ENCODE data around the gene ILK.

The ILK gene

GRCh38 chr11:6574816-6575715, 28.5 kb upstream of the ILK start:
- DNase-seq = no peak

GRCh38 chr11:6576471-6577373, 26.9 kb upstream of the ILK start:
- DNase-seq = no peak

DNA sequence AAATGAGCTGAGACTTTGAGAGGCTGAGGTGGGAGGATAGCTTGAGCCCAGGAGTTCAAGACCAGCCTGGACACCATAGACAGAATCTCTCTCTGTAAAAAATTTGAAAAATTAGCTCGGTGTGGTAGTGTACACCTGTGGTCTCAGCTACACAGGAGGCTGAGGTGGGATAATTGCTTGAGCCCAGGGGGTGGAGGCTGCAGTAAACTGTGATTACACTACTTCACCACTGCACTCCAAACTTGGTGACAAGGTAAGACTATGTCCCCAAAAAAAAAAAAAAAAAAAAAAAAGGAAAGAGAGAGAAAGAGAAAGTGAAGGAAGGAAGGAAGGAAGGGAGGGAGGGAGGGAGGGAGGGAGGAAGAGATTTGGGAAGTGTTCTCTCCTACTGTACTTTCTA, 25.4 kb upstream of the ILK start:
- no peak for DNase-seq

- no peak for DNase-seq
Observed at GRCh38 chr11:6579681-6580080, 23.9 kb upstream of the ILK start.

GRCh38 chr11:6583584-6583983, 20.0 kb upstream of the ILK start:
- DNase-seq = no peak

- DNase-seq = no peak
Observed at GRCh38 chr11:6584528-6584927, 19.0 kb upstream of the ILK start.

- DNase-seq = no peak
Observed at GRCh38 chr11:6586434-6587359, 16.9 kb upstream of the ILK start.

DNA sequence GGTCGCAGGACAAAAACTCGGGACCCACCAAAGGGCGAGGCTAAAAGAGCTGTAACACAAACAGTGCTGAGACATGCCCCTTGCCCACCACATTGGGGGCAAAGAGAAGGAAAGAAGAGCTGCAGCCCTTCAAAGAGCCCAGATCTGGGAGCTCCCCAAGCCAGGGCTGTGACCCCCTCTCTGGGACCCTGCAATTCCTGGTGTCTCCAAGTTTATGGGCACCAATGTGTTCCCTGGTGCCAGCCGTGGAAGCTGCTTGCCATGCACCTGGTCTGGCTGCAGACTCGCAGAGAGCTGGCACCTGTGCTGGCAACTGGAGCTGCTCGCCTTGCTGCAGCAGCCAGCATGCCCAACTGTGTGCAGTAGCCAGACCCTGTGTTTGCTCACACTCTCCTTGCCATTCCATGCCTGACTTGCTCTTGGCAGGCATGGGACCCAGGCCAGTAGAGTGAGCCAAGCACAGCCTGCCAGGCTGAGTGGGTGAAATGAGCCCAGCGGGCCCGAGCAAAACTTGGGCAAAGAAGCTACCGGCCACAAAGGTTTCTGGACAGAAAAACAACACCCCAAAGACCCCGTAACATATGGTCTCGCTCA, 16.1 kb upstream of the ILK start:
- no peak for DNase-seq

DNA sequence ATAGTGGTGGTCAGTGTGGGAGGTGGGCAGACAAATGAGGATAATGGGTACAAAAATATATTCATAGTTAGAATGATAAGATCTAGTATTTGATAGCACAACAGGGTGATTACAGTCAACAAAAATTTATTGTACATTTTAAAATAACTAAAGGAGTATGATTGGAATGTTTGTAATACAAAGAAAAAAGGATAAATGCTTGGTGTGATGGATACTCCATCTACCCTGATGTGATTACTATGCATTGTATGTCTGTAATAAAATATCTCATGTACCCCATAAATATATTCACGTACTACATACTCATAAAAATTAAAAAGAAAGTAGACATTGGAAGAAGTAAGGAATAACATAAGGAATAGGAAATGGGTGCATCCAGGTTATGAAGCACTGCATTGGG, 15.6 kb upstream of the ILK start:
- DNase-seq = no peak

DNA sequence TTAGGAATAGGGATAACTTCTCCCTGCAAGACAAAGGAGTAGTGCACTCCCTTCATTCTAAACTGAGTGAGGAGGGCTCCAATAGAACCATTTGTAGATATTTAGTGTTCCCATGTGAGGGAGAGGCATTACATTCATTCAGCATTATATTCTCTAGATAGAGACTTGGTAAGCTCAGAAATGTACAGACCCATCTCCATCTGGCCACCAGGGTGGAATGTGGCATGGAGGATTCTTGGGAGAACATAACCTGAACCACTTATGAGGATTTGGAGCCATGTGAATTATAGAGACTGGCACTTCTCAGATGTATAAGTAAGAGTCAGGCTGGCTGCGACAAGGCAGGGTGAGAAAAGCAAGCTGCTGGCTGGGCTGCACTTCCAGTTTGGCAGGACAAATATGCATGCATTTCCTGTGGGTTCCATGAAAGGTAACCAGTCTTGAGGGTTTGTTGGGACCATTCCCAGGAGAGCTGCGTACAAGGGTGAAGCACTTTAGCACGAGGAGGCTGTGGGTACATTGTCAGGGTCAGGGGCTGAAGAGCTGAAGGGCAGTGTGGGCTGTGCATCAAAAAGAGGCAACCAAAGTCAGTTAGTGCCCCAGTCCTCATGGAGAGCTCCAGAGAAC, 9.3 kb upstream of the ILK start:
- no peak for DNase-seq

DNA sequence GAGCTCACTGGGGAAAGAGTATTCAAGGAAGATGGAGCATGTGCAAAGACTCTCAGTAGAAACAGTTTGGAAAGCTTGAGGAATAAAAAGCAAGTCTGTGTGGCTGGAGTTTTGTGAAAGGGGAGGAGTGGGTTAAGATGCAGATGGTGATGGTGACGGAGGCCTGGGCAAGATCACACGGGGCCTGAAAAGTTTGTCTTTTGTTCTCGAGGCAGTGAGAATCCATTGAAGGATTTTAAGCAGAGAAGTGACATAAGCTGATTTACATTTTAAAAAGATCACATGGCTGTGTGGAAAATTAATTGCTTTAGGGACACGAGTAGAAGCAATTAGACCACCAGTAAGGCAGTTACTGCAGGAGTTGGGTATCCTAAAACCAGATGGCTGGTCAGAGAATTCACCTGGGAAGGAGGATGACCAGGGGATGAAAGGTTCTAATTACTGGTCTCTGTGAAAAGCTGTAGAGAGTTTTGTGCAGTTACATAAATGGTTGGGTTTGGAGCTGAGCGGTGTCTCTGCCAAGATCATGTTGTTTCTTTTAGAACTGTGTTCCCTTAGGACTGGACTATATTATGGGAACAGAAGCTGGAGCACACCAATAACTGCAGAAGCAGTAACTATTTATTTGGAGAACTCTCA, 7.2 kb upstream of the ILK start:
- no peak for DNase-seq

- no peak for DNase-seq
Observed at GRCh38 chr11:6598555-6598954, 5.0 kb upstream of the ILK start.

DNA sequence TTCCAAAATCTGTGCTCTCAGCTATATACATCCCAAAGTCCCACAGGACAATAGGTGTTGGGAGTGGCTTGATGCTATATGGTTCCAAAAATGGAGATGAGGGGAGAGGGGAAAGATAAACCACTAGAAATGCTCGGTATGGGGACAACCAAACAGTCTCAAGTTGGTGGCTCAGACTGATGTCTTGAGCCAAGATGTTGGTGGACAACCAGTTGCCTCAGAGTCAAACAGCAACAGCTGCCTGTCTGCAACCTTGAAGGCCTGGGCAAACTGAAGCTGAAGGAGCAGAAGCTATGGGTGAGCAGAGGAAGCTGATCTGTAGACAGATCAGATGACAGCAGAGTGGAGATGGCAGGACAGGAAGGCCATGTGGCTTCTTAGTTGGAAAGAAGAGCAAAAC, 4.1 kb upstream of the ILK start:
- no peak for DNase-seq

DNA sequence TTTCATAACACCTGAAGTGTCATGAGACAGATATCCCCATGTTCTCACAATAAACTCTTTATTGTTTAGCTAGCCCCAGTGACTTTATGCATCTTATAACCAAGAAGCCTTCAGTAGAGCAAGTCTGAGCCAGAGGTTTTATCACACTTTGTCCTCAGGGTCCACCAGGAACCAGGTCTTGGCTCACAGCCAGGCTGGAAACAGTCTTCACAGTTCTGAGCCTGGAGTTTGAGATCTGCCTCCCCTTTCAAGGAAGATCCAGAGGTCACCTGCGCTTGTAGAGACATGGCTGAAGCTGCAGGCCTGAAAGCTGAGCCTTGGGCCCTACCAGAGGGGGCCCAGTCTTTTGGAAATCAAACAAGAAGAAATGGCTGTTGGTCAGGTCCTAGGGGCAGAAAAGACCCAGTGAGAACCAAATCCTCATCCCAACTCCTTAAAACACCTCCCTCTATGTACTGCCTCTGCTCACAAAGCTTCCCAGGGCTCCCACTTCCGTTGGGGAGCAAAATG, 3.6 kb upstream of the ILK start:
- DNase-seq = no peak

GRCh38 chr11:6601041-6601461, 2.5 kb upstream of the ILK start:
- no peak for DNase-seq

DNA sequence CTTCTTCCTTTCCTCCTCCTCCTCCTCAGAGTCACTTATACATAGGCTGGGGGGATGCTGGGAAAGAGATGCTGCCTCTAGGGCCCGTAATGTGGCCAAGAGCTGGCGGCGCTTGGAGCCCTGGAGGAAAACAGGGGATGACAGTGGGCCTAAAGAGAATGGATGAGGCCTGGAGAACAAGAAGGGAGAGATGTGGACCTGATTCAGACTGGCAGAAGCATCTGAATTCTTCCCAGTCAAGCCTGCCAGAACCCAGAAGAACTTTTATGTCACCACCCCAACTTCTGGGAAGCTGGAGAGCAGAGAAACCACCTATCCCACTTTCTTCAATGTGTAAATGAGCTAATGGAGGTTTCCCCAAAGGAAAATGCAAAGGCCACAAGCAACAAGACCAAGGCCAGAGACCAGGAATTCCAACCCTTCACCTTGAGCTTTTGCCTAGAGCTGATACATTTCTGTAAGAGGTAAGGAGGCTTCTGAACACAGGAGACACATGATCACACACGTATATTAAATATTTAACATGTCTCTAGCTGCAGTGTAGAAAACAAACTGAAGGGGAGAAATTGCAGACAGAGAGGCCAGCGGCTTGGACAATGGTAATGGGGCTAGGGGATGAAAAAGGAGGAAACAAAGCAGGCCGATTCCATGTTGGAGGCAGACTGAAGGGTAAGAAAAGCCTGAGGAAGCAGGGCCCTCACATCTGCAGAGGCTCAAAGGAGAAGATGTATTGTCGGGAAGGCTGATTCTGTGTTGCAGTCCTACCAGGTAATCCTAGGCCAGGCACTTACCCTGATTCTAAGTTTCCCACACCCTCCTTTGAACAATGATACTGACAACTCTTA, 1.3 kb upstream of the ILK start:
- DNase-seq = no peak

- peak; percentile 62 for DNase-seq
Observed at GRCh38 chr11:6604081-6604626, 580 bp downstream of the ILK start.

GRCh38 chr11:6604790-6605189, 1.2 kb downstream of the ILK start:
- no peak for DNase-seq

DNA sequence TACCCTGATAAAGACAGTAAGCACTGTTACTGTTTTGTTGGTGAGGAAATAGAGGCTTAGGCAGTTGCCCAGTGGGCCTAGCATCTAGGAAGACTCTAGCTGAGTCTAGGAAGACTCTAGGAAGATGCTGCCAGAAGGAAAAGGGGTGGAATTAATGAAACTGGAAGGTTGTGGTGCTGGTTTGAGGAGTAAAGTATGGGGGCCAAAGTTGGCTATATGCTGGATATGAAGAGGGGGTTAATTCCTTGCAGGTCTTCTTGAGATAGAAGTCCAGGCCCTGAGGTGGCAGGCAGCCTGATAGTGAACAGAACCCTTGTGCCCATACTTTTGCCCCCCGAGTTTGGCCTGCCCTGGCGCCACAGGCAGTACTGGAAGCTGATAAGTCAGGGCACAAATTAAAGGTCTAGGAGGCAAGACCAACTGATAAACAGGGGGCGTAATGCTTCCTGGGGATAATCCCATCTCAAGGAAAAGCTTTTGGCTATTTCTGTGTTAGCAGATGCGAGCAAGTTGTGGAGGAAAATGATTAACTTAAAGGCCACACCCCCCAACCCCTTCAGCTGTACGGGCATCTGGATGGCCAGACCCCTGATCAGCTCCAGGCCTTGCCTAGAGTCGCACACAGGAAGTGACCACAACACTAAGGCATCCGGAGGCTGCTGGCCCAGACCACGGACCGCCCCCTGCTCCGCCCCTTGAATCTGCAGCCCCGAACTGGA, 3.1 kb downstream of the ILK start:
- peak; percentile 76 for DNase-seq

Measured in activated CD4-positive, alpha-beta T cell treated with anti-CD3 and anti-CD28 coated beads, Interleukin-10, Interleukin-2, amounts not matched to agents 100 ng/mL and 50 ng/mL, durations not matched to agents 16 hours and 8 hours (primary cell).